Forelimb muscle (tissue), 1 donor: Measurements from ENCODE around the gene RAPGEF6. TPM values are rescaled to one million over a fixed set of nuclear protein-coding genes. Genes with fewer than 3 reads are reported as not detected.
"Not testable (repeated sequence)": the region's sequence is repeated elsewhere in the genome, so short reads cannot be mapped to it uniquely, and the experiment has no call there.

Experiments
- DNase-seq: peaks from one replicate; pipeline ENCODE4 v3.0.0-alpha.2; 2013; ENCODE audit warnings: low read depth
- polyA plus RNA-seq: library from polyadenylated mRNA; unstranded; fragments of 120-200 nt; gene quantifications from one replicate; pipeline ENCODE4 v1.2.1, GENCODE V29; 2013; ENCODE audit not compliant: insufficient read length

The RAPGEF6 gene
- polyA plus RNA-seq, 1 donor = 9.5 TPM

GRCh38 chr5:131511934-131512333, 123.1 kb downstream of the RAPGEF6 start:
- DNase-seq = no peak

- DNase-seq = no peak
Measured at GRCh38 chr5:131509801-131510200, 125.2 kb downstream of the RAPGEF6 start.

GRCh38 chr5:131505237-131505908, 129.7 kb downstream of the RAPGEF6 start:
- DNase-seq = no peak

- DNase-seq = no peak
Measured at GRCh38 chr5:131496400-131496713, 138.7 kb downstream of the RAPGEF6 start.

DNA sequence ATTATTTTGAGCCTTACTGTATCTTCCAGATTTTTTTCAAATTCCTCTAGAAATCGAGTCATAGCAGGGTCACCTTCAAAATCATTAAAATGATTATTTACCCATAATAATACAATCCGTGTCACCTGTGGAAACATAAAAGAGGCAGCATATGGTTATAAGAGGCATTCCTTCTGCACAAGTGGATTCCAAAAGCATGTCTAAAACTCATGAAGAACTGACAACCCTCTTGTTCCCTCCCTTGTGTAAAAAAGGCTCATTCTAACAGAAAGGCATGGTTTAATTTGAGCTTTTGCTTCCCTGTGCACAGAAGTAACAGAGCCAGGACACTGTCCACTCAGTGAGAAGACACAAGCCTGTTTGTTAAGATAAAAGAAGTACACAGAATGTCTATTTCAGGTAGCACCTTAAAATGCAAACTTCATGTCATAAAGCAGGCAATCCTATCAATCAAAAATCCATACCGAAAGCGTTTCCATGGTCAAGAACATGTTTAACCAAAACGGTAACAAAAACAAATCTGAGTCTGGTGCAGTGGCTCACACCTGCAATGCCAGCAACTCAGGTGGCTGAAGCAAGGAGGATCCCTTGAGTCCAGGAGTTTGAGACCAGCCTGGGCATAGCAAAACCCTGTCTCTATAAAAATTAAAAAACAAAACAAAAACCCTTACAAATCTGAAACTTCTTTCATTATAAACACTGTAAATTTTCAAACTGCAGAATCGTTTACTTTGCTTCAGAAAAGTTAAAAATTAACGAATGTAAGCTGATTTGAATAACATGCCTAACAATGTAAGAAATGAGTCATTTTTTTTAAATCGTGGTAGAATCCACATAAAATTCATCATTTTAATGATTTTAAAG, 139.3 kb downstream of the RAPGEF6 start:
- no peak for DNase-seq

DNA sequence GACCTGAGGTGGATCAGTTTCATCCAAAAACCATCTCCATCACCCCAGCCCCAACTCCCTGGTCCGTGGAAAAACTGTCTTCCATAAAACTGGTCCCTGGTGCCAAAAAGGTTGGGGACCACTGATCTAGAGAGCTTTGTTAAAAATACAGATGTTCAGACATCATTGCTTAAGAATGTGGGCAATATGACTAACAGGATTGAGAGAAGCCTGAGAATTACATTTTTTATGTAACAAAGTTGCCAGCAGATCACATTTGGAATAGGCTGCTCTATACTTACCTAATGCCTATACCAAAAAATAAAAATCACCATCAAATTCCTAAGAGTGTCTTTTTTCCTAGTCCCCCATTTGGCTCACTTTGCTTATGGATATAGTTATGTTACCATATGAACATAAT, 143.3 kb downstream of the RAPGEF6 start:
- no peak for DNase-seq

- no peak for DNase-seq
Measured at GRCh38 chr5:131488463-131488862, 146.6 kb downstream of the RAPGEF6 start.

GRCh38 chr5:131487371-131487770, 147.7 kb downstream of the RAPGEF6 start:
- not testable (repeated sequence) for DNase-seq

- no peak for DNase-seq
Measured at GRCh38 chr5:131482617-131483016, 152.4 kb downstream of the RAPGEF6 start.

GRCh38 chr5:131481569-131481968, 153.5 kb downstream of the RAPGEF6 start:
- no peak for DNase-seq

- no peak for DNase-seq
Measured at GRCh38 chr5:131475541-131475941, 159.5 kb downstream of the RAPGEF6 start.

DNA sequence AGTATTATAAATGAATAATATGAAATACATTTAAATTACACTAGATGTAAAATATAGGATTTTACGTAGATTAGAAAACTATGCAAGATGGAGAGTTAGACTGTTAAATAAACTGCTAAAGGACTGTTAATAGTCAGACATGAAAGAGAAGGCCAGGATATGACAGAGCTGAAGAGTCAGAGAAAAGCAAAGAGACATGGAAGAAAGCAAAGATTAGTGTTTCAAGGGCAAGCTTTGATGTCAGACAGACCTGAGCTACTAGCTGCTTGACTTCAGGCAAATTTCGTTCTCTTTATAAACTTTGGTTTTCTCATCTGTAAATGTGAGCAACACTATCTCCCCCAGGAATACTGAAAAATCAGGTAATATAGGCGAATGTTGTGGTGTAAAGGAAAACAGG, 161.3 kb downstream of the RAPGEF6 start:
- DNase-seq = no peak

- DNase-seq = no peak
Measured at GRCh38 chr5:131466171-131466766, 168.8 kb downstream of the RAPGEF6 start.

DNA sequence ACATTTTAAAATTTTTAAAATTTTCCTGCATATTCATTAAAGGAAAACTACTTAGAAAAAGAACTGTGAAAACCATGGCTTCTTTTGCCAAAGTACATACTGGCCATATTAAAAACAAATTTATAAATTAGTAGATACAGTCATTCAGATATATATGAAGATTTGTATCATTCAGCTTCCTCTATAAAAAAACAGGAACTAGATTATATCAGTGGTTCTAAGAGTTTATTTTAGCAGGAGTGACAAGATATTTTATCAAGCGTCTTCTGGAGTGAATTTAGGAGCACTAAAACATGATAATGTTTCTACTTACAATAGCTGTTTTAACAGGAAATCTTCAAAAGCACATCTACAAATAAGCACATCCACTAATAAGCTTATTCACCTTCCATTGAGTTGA, 171.4 kb downstream of the RAPGEF6 start:
- no peak for DNase-seq

GRCh38 chr5:131462454-131462853, 172.6 kb downstream of the RAPGEF6 start:
- DNase-seq = no peak

GRCh38 chr5:131461742-131462141, 173.3 kb downstream of the RAPGEF6 start:
- no peak for DNase-seq

DNA sequence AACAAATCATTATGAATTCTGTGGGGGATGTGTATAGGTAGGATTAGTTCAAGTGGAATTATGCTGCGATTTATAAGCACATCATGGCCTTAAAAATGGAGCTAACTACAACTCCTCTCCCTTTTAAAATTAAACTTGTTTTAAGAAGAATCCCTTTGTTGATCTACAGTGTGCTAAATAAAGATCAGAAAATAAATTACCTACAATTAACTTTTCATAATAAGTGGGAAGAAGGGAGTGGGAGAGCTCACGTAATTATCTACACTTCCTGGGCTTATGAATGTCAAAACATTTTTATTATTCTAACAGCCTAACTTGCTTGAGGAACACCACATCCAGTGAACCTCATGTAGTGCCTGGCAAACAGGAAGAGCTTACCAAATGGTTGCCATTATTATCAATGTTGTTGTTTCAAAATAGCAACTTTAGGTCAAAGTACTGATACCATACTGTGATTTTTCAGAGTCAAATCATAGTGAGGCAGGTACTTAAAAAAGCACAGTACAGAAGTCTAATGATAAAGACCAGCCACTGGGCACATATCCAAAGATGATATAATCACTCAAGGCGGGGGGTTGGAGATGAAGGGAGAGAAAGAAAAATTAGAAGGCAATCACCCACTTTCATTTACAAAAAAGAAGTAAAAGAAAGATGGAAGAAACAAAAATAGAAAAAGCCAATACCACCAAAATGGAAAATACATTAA, 174.0 kb downstream of the RAPGEF6 start:
- DNase-seq = no peak

DNA sequence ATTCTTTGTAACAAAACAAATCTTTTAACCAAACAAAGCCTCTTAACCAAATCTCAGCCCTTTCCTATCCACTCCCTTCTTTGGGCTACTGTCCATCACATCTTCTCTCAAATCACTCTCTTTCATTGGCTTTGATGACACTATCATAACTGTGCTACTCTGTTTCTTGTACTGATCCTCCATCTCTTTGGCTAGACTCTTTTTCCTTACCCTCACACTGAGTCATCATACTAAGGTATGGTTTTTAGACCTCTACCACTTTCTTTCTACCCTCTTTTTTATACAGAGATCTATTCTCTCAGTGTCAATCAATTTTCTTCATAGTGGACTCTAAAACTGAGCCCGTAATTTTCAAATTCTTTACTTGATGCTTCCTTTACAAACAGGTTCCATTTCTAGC, 174.9 kb downstream of the RAPGEF6 start:
- DNase-seq = no peak

- DNase-seq = no peak
Measured at GRCh38 chr5:131459216-131459615, 175.8 kb downstream of the RAPGEF6 start.

- DNase-seq = no peak
Measured at GRCh38 chr5:131457193-131457592, 177.8 kb downstream of the RAPGEF6 start.

DNA sequence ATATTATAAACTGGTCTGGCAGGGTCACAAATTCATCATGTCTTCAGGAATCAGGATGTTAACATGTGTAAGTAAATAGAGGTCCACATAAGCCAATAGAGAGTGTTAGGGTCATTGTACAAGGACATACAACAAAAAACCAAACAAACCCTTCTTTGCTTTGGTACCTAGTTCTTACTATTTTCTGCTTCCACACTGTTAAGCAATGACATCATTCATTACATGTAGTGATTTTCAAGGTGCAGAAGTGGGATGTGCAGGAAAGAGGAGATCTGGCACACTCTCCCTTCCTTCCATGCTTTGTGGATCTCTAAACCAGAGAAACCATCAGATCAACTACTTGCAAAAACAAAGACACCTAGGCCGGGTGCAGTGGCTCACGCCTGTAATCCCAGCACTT, 184.1 kb downstream of the RAPGEF6 start:
- no peak for DNase-seq

DNA sequence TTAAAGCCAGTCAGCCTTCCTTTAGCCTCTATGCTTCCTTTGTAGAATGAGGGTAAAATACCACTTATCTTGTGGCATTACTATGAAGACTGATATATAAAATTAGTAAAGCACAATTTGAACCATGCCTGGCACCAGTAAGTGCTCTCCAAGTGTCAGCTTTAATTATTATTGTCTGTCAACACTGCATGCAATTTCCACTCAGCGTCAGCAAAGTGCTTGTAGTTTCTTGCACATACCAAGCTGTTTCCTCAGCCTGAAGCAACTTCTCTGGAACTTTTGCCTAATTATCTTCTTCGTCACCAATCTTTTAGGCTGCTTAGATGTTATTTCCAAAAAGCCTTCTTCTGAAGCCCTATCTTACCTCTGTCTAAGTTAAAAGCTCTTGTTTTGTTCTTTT, 193.8 kb downstream of the RAPGEF6 start:
- DNase-seq = no peak
